GM12872 (cell line): ENCODE measurements around the gene TGFBR2.

Experiments used
- TF ChIP-seq, protein P1 (sequence below): IDR thresholded peaks from 3 replicates; pipeline ENCODE4 v1.5.1; 2011; ENCODE audit warnings: low read depth, mild to moderate bottlenecking, low read length, moderate library complexity; ENCODE audit not compliant: insufficient read depth

Gene TGFBR2

GRCh38 chr3:30664884-30665283, 58.5 kb downstream of the TGFBR2 start:
- TF ChIP-seq, protein P1, sequence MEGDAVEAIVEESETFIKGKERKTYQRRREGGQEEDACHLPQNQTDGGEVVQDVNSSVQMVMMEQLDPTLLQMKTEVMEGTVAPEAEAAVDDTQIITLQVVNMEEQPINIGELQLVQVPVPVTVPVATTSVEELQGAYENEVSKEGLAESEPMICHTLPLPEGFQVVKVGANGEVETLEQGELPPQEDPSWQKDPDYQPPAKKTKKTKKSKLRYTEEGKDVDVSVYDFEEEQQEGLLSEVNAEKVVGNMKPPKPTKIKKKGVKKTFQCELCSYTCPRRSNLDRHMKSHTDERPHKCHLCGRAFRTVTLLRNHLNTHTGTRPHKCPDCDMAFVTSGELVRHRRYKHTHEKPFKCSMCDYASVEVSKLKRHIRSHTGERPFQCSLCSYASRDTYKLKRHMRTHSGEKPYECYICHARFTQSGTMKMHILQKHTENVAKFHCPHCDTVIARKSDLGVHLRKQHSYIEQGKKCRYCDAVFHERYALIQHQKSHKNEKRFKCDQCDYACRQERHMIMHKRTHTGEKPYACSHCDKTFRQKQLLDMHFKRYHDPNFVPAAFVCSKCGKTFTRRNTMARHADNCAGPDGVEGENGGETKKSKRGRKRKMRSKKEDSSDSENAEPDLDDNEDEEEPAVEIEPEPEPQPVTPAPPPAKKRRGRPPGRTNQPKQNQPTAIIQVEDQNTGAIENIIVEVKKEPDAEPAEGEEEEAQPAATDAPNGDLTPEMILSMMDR, result no peak

DNA sequence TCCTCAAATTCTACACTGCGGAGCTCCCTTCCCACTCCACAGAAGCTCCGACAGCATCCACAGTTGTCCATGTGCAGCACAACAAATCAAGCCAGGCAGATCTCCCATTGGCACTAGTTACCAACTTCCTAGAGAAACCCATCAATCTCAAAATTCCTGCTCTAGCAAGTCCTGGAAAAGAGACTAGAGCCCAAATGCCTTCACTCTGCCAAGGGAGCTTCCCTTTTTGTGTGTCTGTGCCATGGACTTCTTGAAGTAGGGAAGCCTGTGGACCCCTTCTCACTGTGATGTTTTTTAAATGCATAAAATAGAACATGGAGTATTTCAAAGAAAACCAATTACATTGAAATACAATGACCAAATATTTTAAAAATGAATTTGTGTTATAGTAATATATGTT, 59.1 kb downstream of the TGFBR2 start:
- TF ChIP-seq, protein P1, result no peak

DNA sequence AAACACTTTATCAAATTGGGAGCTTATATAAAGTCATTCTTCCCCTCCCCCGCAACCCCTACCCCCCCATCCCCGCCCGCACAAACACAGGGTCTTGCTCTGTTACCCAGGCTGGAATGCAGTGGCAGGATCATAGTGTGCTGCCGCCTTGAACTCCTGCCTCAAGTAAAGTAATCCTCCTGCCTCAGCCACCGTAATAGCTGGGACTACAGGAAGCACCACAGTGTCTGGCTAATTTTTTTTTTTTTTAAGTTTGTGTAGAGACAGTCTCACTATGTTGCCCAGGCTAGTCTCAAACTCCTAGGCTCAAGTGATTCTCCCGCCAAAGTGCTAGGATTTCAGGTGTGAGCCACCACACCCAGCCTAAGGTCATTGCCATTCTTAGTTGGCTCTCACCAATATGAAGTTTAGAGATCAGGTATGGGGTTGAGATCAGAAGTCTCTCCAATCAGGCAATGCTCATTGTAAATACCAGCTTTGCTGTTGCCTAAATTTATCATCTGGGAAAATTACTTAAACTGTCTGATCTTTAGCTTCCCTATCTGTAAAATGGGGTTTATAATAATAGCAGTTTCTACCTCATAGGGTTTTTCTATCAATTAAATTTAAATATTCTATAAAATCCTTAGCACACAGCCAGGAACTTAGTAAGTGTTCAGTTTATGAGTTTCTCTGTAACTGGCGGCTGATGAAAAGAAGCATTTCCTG, 60.3 kb downstream of the TGFBR2 start:
- TF ChIP-seq, protein P1, result no peak

- TF ChIP-seq, protein P1, result no peak
These were observed 60.9 kb downstream of the TGFBR2 start for GRCh38 chr3:30667280-30667651.

DNA sequence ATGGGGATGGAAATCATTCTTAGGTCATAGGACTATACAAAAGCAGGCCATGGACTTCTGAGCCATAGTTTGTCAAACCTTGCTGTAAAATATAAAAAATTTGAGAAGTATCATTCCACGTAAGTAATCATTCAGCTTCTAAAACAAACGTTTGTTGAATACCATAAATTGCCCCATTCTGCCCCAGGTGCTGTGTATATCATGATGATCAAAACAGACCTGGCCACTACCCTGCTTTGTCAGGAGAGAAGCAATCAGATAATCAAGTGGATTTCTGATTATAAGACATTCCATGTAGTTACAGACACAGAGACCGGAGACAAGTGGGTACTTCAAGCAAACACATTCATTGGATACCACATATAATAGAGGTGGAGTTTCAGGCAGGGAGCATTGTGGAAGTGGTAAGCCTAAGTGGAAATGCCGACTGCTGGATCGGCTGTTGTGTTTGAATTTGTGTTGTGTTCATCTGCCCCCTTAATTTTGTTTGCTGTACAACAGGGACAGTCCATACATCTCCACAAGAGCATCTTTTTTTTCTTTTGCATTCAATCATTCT, 61.7 kb downstream of the TGFBR2 start:
- TF ChIP-seq, protein P1, result no peak

DNA sequence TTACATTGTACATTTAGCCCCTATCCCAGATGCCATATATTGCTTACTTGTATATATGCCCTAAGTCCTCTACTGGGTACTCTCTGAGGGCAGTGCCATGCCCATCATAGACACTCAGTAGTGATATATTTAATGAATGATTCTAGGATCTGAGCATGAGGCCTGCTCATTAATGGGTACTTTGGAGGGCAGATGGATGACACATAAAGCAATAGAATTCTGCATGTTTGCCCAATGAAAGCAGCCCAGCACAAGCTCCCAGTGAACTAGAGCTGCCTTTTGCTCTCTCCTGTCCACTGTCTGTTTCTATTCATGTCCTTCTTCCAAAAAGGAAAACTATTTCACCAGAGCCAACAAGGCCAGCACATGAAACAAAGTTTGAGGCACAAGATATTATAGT, 63.9 kb downstream of the TGFBR2 start:
- TF ChIP-seq, protein P1, result no peak

GRCh38 chr3:30671527-30672286, 65.3 kb downstream of the TGFBR2 start:
- TF ChIP-seq, protein P1, result no peak
